SJCRH30 (cell line): ENCODE results near the gene S100A2. TPM values are rescaled to one million over a fixed set of nuclear protein-coding genes. Genes with fewer than 3 reads are reported as not detected.

ENCODE experiments used
- DNase-seq, 2 experiments: peaks; one replicate each; pipeline ENCODE4 v3.0.0-alpha.2; 2015 to 2020
- H3K27ac ChIP-seq: fragments of 250-450 bp; sonication (Bioruptor Pico); 2 replicates; pipeline ENCODE4 v1.5.1; 2020; ENCODE audit warnings: mild to moderate bottlenecking, moderate library complexity
- H3K27me3 ChIP-seq: fragments of 250-450 bp; sonication (Bioruptor Pico); 2 replicates; pipeline ENCODE4 v1.5.1; 2020; ENCODE audit warnings: mild to moderate bottlenecking, moderate library complexity
- H3K36me3 ChIP-seq: fragments of 250-450 bp; sonication (Bioruptor Pico); 2 replicates; pipeline ENCODE4 v1.5.1; 2020; ENCODE audit warnings: mild to moderate bottlenecking, moderate library complexity
- H3K4me1 ChIP-seq: fragments of 250-450 bp; sonication (Bioruptor Pico); 2 replicates; pipeline ENCODE4 v1.5.1; 2020; ENCODE audit warnings: mild to moderate bottlenecking, moderate library complexity
- H3K4me3 ChIP-seq: fragments of 250-450 bp; sonication (Bioruptor Pico); 2 replicates; pipeline ENCODE4 v1.5.1; 2020; ENCODE audit warnings: mild to moderate bottlenecking, moderate library complexity
- H3K9me3 ChIP-seq: fragments of 250-450 bp; sonication (Bioruptor Pico); replicated peaks from 2 replicates; pipeline ENCODE4 v1.5.1; 2020; ENCODE audit warnings: mild to moderate bottlenecking, moderate library complexity
- total RNA-seq: library from RNA; depleted of rRNA; stranded (reverse); fragments of >200 nt; shearing (Covaris generic); gene quantifications from 2 replicates; pipeline ENCODE4 v1.2.3, GENCODE V29; 2014

The S100A2 gene
- total RNA-seq, 1 experiment from 2014 or later = 3.2 TPM

DNA sequence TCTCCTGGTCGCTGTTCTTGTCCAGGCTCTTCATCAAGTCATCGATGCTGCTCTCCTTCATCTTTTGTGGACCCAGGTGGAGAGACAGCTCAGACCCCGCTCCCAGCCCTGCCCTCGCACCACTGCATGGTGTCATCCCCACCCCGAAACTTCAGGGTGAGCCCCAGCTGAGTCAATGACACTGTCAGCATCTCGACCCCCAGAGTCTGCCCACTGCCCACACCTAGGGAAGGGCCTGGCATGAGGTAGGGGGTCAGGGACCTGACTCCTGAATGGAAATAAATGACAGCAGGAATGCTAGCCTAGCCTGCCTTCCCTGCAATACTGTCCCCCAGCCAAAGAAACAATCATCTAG, 28.3 kb downstream of the S100A2 start:
- DNase-seq = no peak
- H3K9me3 ChIP-seq = no peaks in the 10 kb centered on the region
- H3K4me1 ChIP-seq = peaks cover 35% of the 10 kb centered on the region
- H3K36me3 ChIP-seq = no peaks in the 10 kb centered on the region
- no peaks in the 10 kb centered on the region for H3K27me3 ChIP-seq
- H3K4me3 ChIP-seq = no peak overlapping the region
- H3K27ac ChIP-seq = no peak overlapping the region

DNA sequence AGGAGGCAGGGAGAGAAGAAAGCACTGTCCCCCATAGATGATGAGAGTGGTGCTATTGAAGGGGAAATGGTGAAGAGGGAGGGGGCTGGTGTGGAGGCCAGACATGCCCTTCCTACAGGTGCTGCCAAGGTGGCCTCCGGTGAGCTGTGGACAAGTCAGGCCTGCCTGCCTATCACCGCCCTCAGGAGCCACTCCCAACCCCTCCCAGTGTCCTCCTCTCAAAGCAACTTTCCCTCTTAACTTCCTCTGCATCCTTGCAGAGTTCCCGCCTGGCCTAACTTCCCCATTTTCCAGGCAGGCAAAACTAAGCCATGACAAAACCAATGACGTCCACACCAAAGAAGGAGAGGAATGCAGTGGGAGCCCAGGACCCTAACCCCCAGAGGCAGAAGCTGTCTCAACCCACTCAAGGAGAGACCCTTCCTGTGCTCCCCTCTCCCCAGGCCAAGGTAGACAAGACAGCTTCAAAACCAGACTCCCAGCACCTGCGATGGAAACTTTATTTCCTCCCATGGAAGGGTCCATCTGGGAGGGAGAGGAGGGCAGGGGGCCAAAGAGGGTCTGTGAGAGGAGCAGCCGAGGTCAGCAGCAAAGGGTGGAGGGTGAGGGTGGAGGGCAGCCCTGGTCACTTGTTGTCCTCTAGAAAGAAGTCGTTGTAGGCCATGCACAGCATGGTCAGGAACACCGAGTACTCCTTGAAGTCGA, 28.8 kb downstream of the S100A2 start:
- peak overlapping the region; percentile 68 for H3K4me3 ChIP-seq
- peak overlapping the region; percentile 60 for H3K27ac ChIP-seq

GRCh38 chr1:153536012-153536670, 29.5 kb downstream of the S100A2 start:
- Histone ChIP-seq H3K27me3 (no peaks in the 10 kb centered on the region), H3K27ac (peak overlapping the region; percentile 61), H3K9me3 (no peaks in the 10 kb centered on the region), H3K4me3 (peak overlapping the region; percentile 68), H3K4me1 (peaks cover 39% of the 10 kb centered on the region), H3K36me3 (no peaks in the 10 kb centered on the region)
- peak; percentile 78 to 80 for DNase-seq

More for the DNA sequence above, 28.8 kb downstream of the S100A2 start:
- Histone ChIP-seq H3K4me1 (peaks cover 39% of the 10 kb centered on the region), H3K27me3 (no peaks in the 10 kb centered on the region), H3K36me3 (no peaks in the 10 kb centered on the region), H3K9me3 (no peaks in the 10 kb centered on the region)
- DNase-seq = no peak

GRCh38 chr1:153535242-153536011, 30.2 kb downstream of the S100A2 start, which contains the start of gene S100A6:
TSS of gene S100A6 (minus strand) at chr1:153535991. CDS start at chr1:153535339, 652 bp downstream.
- no peak for DNase-seq
- H3K9me3 ChIP-seq = no peaks in the 10 kb centered on the region
- H3K4me1 ChIP-seq = peaks cover 37% of the 10 kb centered on the region
- H3K27me3 ChIP-seq = no peaks in the 10 kb centered on the region
- peak within 1 kb of the TSS; percentile 61 for H3K27ac ChIP-seq
- peak within 1 kb of the TSS; percentile 68 for H3K4me3 ChIP-seq
- no peaks in the 10 kb centered on the region for H3K36me3 ChIP-seq

DNA sequence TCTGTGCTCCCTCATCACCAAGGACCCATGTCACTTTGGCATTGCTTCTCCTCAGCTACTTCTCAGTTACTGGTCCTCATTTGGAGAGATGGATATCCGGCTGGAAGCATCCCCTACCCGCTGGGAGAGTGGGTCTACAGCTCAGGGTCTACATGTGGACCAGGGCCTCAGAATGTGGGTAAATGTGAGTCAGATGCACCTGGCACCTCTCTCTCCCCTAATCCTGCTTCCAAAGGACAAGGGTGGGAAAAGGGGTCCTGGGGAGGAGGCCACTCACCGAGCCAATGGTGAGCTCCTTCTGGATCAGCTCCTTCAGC, 30.8 kb downstream of the S100A2 start:
- H3K9me3 ChIP-seq = no peaks in the 10 kb centered on the region
- DNase-seq = no peak
- H3K27me3 ChIP-seq = no peaks in the 10 kb centered on the region
- no peaks in the 10 kb centered on the region for H3K36me3 ChIP-seq
- H3K4me3 ChIP-seq = peak overlapping the region; percentile 68; the same call in 1 of the 2 replicates
- peaks cover 35% of the 10 kb centered on the region for H3K4me1 ChIP-seq
- no peak overlapping the region for H3K27ac ChIP-seq

DNA sequence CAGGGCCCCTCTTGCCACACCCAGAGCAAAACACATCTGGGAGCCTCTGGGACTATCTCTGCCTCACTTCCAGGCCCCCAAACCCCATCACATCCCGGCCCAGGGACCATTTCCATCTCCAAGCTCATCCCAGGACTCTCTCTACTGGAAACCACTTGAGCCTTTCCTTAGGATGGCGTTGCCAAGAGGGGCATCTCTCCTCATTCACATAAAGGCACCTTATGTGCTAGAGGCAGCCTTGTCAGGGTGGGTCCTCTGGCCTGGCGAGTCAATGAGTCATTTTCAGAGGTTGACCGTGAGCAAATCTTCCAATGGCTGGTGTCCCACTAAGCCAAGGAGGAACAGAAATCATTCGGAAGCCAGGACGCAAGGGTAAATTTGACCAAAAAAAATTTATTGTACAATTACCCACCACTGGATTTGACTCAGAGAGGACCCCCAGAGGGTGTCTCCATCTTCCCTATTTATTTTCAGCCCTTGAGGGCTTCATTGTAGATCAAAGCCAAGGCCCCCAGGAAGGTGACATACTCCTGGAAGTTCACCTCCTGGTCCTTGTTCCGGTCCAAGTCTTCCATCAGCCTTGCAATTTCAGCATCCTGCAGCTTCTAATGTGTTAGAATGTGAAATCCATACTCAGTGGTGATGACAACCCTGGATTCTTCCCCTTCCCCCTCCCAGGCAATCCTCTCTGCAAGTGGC, 31.3 kb downstream of the S100A2 start:
- Histone ChIP-seq H3K4me3 (peak overlapping the region; percentile 39), H3K27ac (peak overlapping the region; percentile 64), H3K27me3 (no peaks in the 10 kb centered on the region), H3K36me3 (no peaks in the 10 kb centered on the region), H3K9me3 (no peaks in the 10 kb centered on the region), H3K4me1 (peaks cover 35% of the 10 kb centered on the region)
- DNase-seq = no peak

GRCh38 chr1:153533689-153534201, 31.9 kb downstream of the S100A2 start:
- Histone ChIP-seq H3K4me1 (peaks cover 35% of the 10 kb centered on the region), H3K36me3 (no peaks in the 10 kb centered on the region), H3K9me3 (no peaks in the 10 kb centered on the region), H3K4me3 (peak overlapping the region; percentile 39), H3K27me3 (no peaks in the 10 kb centered on the region), H3K27ac (peak overlapping the region; percentile 64)
- peak; percentile 60 to 61 for DNase-seq

DNA sequence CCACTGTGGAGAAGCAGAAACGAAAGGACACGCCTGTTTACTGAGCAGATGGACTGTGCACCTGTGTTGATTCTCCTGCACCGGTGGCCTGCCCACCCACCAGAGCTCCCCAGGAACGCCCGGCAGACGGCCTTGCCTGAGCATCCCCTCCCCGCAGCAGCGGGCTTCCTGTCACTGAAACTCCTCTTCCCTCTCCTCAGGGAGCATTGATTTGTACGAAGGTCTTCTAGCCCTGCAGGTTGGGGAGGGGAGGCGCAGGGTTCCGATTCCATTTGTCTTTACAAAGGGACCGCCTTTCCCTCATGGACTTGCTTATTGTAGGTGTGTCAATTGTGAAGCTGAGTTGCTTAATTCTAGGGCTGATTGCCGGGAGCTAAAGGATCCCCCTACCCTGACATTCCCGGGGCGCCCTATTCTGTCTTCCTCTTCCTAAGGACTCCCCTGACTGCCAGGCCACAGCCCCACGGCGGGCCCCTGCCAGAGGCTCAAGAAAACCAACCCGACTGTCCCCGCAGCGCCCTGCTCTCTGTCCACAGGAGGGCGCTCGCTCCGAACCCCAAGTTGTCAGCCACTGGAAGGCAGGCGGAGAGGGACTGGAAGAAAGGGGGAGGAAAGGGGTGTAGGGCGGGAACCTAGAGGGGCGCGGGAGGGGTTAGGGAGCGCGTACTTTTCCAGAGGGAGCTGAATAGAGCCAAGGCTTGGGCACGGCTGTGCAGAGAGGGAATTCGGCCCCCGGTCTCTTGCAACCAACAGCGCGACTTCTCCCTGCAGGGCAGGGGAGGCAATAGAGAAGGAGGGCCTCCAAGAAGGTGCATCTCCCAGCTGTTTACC, 32.7 kb downstream of the S100A2 start:
- Histone ChIP-seq H3K27me3 (no peaks in the 10 kb centered on the region), H3K4me3 (peak overlapping the region; percentile 39), H3K9me3 (no peaks in the 10 kb centered on the region), H3K36me3 (no peaks in the 10 kb centered on the region), H3K27ac (peak overlapping the region; percentile 64), H3K4me1 (peaks cover 35% of the 10 kb centered on the region)
- peak; percentile 64 to 76 for DNase-seq

GRCh38 chr1:153532181-153532580, 33.5 kb downstream of the S100A2 start:
- no peaks in the 10 kb centered on the region for H3K36me3 ChIP-seq
- DNase-seq = no peak
- peaks cover 35% of the 10 kb centered on the region for H3K4me1 ChIP-seq
- no peaks in the 10 kb centered on the region for H3K27me3 ChIP-seq
- no peak overlapping the region for H3K27ac ChIP-seq
- H3K9me3 ChIP-seq = no peaks in the 10 kb centered on the region
- H3K4me3 ChIP-seq = no peak overlapping the region

- Histone ChIP-seq H3K36me3 (no peaks in the 10 kb centered on the region), H3K9me3 (no peaks in the 10 kb centered on the region), H3K4me1 (peaks cover 30% of the 10 kb centered on the region), H3K27ac (no peak overlapping the region), H3K4me3 (no peak overlapping the region), H3K27me3 (no peaks in the 10 kb centered on the region)
- no peak for DNase-seq
Measured at GRCh38 chr1:153531638-153532037, 34.0 kb downstream of the S100A2 start.

GRCh38 chr1:153527683-153528040, 38.0 kb downstream of the S100A2 start:
- no peaks in the 10 kb centered on the region for H3K9me3 ChIP-seq
- no peak for DNase-seq
- H3K27ac ChIP-seq = no peak overlapping the region
- H3K4me3 ChIP-seq = no peak overlapping the region
- H3K36me3 ChIP-seq = no peaks in the 10 kb centered on the region
- peaks cover 15% of the 10 kb centered on the region for H3K4me1 ChIP-seq
- H3K27me3 ChIP-seq = no peaks in the 10 kb centered on the region

DNA sequence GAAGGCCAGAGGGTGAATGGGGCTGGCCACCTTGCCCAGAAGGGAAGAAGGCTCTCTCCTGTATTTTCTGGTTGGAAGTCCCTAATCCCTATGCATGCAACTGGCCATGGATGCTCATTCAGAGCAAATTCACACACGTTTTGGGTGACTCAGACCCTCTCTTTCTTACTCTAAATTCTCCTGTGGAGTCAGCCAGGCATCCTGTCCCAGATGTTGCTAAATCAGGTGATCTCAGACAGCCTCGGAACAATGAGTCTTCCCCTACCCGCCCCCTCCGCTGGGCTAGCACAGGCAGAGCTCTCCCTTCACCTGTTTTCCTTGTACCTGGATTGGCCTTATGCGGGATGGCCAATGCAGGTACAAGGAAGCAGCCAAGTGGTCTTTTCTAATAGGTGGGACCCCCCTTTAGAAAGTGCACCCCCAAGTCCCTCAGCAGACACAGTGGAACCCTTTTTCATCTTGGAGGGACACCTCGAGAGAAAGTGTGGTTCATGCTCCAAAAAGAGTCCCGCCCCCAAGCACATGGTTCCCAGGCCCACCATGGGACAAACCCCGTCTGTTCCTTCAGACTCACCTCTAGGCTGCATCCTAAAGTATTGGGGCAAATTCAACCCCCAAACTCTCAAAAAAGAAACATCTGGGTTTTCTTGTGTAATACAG, 38.5 kb downstream of the S100A2 start:
- Histone ChIP-seq H3K4me1 (peaks cover 13% of the 10 kb centered on the region), H3K4me3 (no peak overlapping the region)
- DNase-seq = no peak

DNA sequence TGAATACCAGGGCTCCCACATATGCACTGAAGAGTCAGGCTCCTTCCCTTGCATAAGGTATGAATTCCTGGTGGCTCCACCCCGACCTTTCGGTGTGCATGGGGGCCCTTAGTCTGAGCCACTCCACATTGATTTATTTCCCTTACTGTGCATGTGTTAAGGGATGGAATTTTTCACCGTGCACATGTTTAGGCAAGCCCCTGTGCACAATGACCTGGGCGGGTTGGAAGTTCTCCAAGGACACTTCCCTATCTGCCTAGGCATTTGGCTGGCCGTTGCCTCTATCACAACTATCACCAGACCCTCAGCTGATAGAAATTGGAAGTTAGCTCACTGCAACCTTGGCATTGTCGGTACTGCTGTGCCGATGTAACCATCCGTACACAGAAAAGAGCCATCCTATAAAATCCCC, 39.5 kb downstream of the S100A2 start:
- peaks cover 11% of the 10 kb centered on the region for H3K4me1 ChIP-seq
- H3K27me3 ChIP-seq = no peaks in the 10 kb centered on the region
- no peak for DNase-seq
- no peaks in the 10 kb centered on the region for H3K36me3 ChIP-seq
- no peak overlapping the region for H3K4me3 ChIP-seq
- H3K27ac ChIP-seq = no peak overlapping the region
- no peaks in the 10 kb centered on the region for H3K9me3 ChIP-seq

More for the DNA sequence above, 38.5 kb downstream of the S100A2 start:
- Histone ChIP-seq H3K27me3 (no peaks in the 10 kb centered on the region), H3K27ac (no peak overlapping the region), H3K9me3 (no peaks in the 10 kb centered on the region), H3K36me3 (no peaks in the 10 kb centered on the region)
